Measurements from ENCODE around the gene TLCD3A. TPM values are rescaled to one million over a fixed set of nuclear protein-coding genes. Genes with fewer than 3 reads are reported as not detected.

The TLCD3A gene
- total and polyA plus RNA-seq, 3 experiments from 2014 or later: 5.2 to 12.1 (median 7.9) TPM

DNA sequence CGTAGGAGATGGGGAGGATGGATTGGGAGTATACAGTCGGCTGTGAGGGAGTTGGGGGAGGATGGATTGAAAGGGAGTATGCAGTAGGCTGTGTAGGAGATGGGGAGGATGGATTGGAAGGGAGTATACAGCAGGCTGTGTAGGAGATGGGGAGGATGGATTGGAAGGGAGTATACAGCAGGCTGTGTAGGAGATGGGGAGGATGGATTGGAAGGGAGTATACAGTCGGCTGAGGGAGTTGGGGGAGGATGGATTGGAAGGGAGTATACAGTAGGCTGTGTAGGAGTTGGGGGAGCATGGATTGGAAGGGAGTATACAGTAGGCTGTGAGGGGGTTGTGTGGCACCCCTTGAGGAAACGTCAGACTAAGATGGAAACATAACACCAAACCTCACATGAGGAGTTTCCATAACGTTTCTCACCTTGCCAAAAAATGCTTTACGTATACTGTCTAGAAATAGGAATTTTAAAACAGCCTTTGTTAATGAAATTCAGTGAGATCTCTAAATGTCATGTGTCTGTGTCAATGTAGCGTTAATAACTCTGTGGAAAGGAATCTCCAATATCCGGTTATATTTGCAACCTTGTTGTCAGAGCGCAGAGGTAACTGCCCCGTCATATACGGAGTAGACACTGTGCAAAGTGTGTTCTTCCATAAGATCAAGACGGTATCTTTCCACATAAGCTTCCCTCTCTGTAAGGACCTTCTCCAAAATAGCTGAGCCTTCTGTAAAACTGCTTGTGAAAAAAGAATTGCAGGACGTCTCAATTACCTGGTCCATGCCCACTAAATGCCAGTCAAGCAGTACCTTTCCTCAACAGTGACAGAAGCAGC lies 11.5 kb upstream of the TLCD3A start:
- no peak overlapping the region for H3K4me3 ChIP-seq (ENCODE audit: low read length)
- Mint-ChIP-seq H3K9me3 (no peaks in the 10 kb centered on the region), H3K27ac (no peak overlapping the region), H3K27me3 (no peaks in the 10 kb centered on the region), H3K4me1 (peaks cover 0 to 6% (median 3%) of the 10 kb centered on the region in 3 donors), H3K4me3 (peak overlapping the region in 1 of 7 donors; percentile 32), H3K36me3 (peaks cover 0 to 1% (median 0%) of the 10 kb centered on the region in 3 donors)
- H3K4me1 ChIP-seq (ENCODE audit: insufficient read depth, low read length): no peaks in the 10 kb centered on the region
- DNase-seq: no peak
- no peak overlapping the region for H3K27ac ChIP-seq (ENCODE audit: low read depth, low read length)
- no peaks in the 10 kb centered on the region for H3K27me3 ChIP-seq (ENCODE audit: insufficient read depth, low read length, poor library complexity, severe bottlenecking)
- ChIA-PET CTCF (no interaction called here), POLR2A (no interaction called here)
- H3K36me3 ChIP-seq (ENCODE audit: insufficient read depth, low read length): no peaks in the 10 kb centered on the region
- no peaks in the 10 kb centered on the region for H3K9me3 ChIP-seq (ENCODE audit: low read length)

DNA sequence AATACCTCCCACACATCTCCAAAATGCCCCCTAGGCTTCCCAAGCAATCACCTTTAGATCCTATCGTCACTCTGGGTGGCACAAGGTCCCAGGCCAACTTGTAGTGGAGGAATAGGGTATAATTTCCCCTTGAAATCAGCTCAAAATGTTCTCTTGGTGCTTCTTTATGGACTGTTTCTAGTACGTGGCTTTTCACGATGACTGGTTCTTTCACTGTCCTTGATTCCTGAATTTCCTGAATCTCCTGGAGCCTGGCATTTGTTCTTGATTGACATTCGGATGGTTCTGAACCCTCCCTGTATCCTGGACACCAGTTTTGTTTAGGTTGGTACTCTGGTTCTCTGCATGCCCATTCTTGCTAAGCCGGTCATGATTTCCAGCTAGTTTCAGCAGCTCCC lies 10.9 kb upstream of the TLCD3A start:
- DNase-seq: no peak
- Histone ChIP-seq H3K36me3 (ENCODE audit: insufficient read depth, low read length) (no peaks in the 10 kb centered on the region), H3K27ac (ENCODE audit: low read depth, low read length) (no peak overlapping the region), H3K4me3 (ENCODE audit: low read length) (no peak overlapping the region), H3K4me1 (ENCODE audit: insufficient read depth, low read length) (no peaks in the 10 kb centered on the region), H3K27me3 (ENCODE audit: insufficient read depth, low read length, poor library complexity, severe bottlenecking) (no peaks in the 10 kb centered on the region), H3K9me3 (ENCODE audit: low read length) (no peaks in the 10 kb centered on the region)
- ChIA-PET POLR2A (no interaction called here), CTCF (no interaction called here)
- Mint-ChIP-seq H3K27me3 (no peaks in the 10 kb centered on the region), H3K9me3 (no peaks in the 10 kb centered on the region), H3K36me3 (peaks cover 0 to 1% (median 0%) of the 10 kb centered on the region in 3 donors), H3K27ac (no peak overlapping the region), H3K4me1 (peaks cover 0 to 3% (median 3%) of the 10 kb centered on the region in 3 donors), H3K4me3 (peak overlapping the region in 1 of 7 donors; percentile 32)

DNA sequence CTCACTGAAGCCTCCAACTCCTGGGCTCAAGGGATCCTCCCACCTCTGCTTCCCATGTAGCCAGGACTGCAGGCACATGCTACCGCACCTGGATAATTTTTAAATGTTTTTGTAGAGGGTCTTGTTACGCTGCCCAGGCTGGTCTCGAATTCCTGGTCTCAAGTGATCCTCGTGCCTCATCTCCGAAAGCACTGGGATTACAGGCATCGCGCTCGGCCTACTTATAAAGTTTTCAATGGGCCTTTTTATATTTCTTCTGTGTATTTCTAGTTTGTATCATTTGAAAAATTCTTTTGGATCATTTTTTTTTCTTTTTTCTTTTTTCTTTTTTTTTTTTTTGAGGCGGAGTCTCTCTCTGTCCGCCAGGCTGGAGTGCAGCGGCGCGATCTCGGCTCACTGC lies 7.3 kb upstream of the TLCD3A start:
- Histone ChIP-seq H3K9me3 (ENCODE audit: low read length) (no peaks in the 10 kb centered on the region), H3K4me1 (ENCODE audit: insufficient read depth, low read length) (no peaks in the 10 kb centered on the region), H3K27ac (ENCODE audit: low read depth, low read length) (no peak overlapping the region), H3K4me3 (ENCODE audit: low read length) (no peak overlapping the region), H3K27me3 (ENCODE audit: insufficient read depth, low read length, poor library complexity, severe bottlenecking) (no peaks in the 10 kb centered on the region), H3K36me3 (ENCODE audit: insufficient read depth, low read length) (no peaks in the 10 kb centered on the region)
- no peak overlapping the region for H3K4me3 Mint-ChIP-seq
- H3K27ac Mint-ChIP-seq: no peak overlapping the region
- DNase-seq: no peak
- POLR2A ChIA-PET: no interaction called here
- H3K9me3 Mint-ChIP-seq: no peaks in the 10 kb centered on the region
- no peaks in the 10 kb centered on the region for H3K36me3 Mint-ChIP-seq
- H3K27me3 Mint-ChIP-seq: peaks cover 0 to 2% of the 10 kb centered on the region in 2 donors
- CTCF ChIA-PET: no interaction called here
- no peaks in the 10 kb centered on the region for H3K4me1 Mint-ChIP-seq

DNA sequence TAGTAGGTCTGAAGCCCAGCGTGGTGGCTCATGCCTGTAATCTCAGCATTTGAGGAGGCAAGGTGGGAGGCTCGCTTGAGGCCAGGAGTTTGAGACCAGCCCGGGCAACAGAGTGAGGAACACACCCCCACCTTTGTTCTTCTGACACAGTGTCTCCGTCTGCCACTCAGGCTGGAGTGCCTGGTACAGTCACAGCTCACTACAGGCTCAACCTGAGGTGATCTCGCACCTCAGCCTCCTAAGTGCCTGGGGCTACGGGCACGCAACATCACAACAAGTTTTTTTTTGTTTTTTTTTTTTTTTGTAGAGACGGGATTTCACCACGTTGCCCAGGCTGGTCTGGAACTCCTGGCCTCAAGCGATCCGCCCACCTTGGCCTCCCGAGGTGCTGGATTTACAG lies 6.7 kb upstream of the TLCD3A start:
- H3K4me1 ChIP-seq (ENCODE audit: insufficient read depth, low read length): no peaks in the 10 kb centered on the region
- Mint-ChIP-seq H3K4me1 (no peaks in the 10 kb centered on the region), H3K4me3 (no peak overlapping the region), H3K27ac (no peak overlapping the region), H3K9me3 (no peaks in the 10 kb centered on the region), H3K27me3 (peaks cover 0 to 2% of the 10 kb centered on the region in 2 donors), H3K36me3 (no peaks in the 10 kb centered on the region)
- no peaks in the 10 kb centered on the region for H3K9me3 ChIP-seq (ENCODE audit: low read length)
- no peaks in the 10 kb centered on the region for H3K27me3 ChIP-seq (ENCODE audit: insufficient read depth, low read length, poor library complexity, severe bottlenecking)
- POLR2A ChIA-PET: no interaction called here
- no peaks in the 10 kb centered on the region for H3K36me3 ChIP-seq (ENCODE audit: insufficient read depth, low read length)
- no peak for DNase-seq
- CTCF ChIA-PET: no interaction called here
- no peak overlapping the region for H3K4me3 ChIP-seq (ENCODE audit: low read length)
- no peak overlapping the region for H3K27ac ChIP-seq (ENCODE audit: low read depth, low read length)

DNA sequence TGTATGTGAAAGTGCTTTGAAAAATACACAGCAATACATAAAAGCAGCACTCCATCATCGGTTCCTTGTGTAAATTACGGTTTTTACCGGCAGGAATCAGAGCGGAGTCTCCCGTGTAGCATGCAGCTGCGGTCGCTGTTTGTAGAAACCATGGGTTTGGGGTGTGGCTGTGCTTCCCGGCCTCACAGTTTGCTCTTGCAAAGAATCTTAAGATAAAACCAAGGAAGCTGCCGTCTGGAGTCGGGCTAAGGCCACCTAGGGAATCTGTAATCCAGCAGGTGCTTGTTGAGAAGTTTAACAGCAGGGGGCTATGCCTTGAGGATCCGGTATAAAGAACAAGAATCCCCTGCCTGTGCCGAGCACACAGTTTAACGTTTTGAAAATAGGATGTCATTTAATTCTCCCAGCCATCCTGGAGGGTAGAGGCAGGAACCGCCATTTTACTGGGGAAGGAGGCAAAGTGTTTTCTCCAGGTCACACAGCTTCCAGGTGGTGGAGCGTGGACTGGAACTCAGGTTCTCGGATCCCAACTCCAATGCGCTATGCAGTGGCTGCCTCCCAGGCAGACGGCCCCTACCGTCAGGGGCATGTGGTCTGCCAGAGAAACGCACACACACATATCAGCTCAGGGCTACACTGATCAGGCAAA lies 6.0 kb upstream of the TLCD3A start:
- DNase-seq: no peak
- Histone ChIP-seq H3K27me3 (ENCODE audit: insufficient read depth, low read length, poor library complexity, severe bottlenecking) (no peaks in the 10 kb centered on the region), H3K4me1 (ENCODE audit: insufficient read depth, low read length) (peaks cover under 1% of the 10 kb centered on the region), H3K4me3 (ENCODE audit: low read length) (no peak overlapping the region), H3K27ac (ENCODE audit: low read depth, low read length) (no peak overlapping the region), H3K36me3 (ENCODE audit: insufficient read depth, low read length) (no peaks in the 10 kb centered on the region), H3K9me3 (ENCODE audit: low read length) (no peaks in the 10 kb centered on the region)
- Mint-ChIP-seq H3K4me1 (peaks cover 0 to 2% (median 2%) of the 10 kb centered on the region in 3 donors), H3K36me3 (no peaks in the 10 kb centered on the region), H3K27ac (no peak overlapping the region), H3K9me3 (no peaks in the 10 kb centered on the region), H3K4me3 (no peak overlapping the region), H3K27me3 (peaks cover 0 to 2% of the 10 kb centered on the region in 2 donors)
- CTCF ChIA-PET: no interaction called here
- POLR2A ChIA-PET: no interaction called here

DNA sequence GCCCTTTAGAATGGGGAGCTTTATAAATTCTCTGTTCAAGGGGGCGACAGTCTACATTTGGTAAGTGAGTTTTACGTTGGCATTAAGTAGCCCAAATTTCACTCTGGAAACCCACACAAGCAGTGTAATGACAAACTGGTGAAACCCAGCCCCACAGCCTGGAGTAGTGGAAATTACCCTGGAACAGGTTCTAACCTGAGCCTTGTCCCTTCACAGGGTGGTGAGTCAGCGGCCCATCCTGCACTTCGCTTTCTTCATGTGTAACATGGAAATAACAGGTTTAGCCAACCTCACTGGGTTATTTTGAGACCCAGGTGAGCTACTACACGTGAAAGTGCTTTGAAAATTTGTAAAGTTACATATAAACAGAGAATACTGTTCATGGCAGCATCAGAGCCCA lies 3.5 kb upstream of the TLCD3A start:
- no peaks in the 10 kb centered on the region for H3K27me3 ChIP-seq (ENCODE audit: insufficient read depth, low read length, poor library complexity, severe bottlenecking)
- H3K27ac Mint-ChIP-seq: peak overlapping the region in 1 of 8 donors; percentile 9
- ChIA-PET CTCF (no interaction called here), POLR2A (no interaction called here)
- H3K4me1 ChIP-seq (ENCODE audit: insufficient read depth, low read length): peaks cover 5% of the 10 kb centered on the region
- peaks cover 0 to 3% of the 10 kb centered on the region in 2 donors for H3K27me3 Mint-ChIP-seq
- no peaks in the 10 kb centered on the region for H3K36me3 ChIP-seq (ENCODE audit: insufficient read depth, low read length)
- H3K4me3 Mint-ChIP-seq: peak overlapping the region in 3 of 7 donors; percentile 26 to 65 (median 27)
- H3K27ac ChIP-seq (ENCODE audit: low read depth, low read length): no peak overlapping the region
- no peaks in the 10 kb centered on the region for H3K9me3 Mint-ChIP-seq
- no peak for DNase-seq
- peaks cover 9 to 14% (median 10%) of the 10 kb centered on the region in 3 donors for H3K4me1 Mint-ChIP-seq
- no peaks in the 10 kb centered on the region for H3K36me3 Mint-ChIP-seq
- no peaks in the 10 kb centered on the region for H3K9me3 ChIP-seq (ENCODE audit: low read length)
- no peak overlapping the region for H3K4me3 ChIP-seq (ENCODE audit: low read length)

DNA sequence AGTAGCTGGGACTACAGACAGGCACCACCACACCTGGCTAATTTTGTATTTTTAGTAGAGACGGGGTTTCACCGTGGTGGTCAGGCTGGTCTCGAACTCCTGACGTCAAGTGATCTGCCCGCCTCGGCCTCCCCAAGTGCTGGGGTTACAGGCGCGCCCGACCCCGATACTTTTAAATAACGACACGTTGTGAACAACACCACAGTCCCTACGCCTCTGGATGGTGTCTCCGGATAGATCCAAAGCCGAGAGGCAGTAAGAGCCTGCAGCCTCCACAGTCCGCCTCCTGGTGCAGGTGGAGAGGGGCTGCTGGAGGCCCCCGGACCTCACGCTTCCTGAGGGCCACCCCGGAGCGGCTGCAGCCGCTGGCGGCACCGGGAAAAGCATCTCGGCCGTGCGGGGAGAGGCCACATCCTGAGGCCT lies 741 bp upstream of the TLCD3A start:
- peak in 1 of 5 donors; percentile 8 for DNase-seq
- ChIA-PET POLR2A (no interaction called here), CTCF (no interaction called here)
- Mint-ChIP-seq H3K36me3 (no peaks in the 10 kb centered on the region), H3K4me1 (peaks cover 11 to 19% (median 12%) of the 10 kb centered on the region in 3 donors), H3K27me3 (peaks cover 0 to 3% of the 10 kb centered on the region in 2 donors), H3K4me3 (peak overlapping the region; percentile 57 to 82 (median 72)), H3K9me3 (no peaks in the 10 kb centered on the region), H3K27ac (peak overlapping the region in 2 of 8 donors; percentile 23 to 78)
- Histone ChIP-seq H3K4me3 (ENCODE audit: low read length) (peak overlapping the region; percentile 34), H3K27ac (ENCODE audit: low read depth, low read length) (peak overlapping the region; percentile 43), H3K36me3 (ENCODE audit: insufficient read depth, low read length) (no peaks in the 10 kb centered on the region), H3K27me3 (ENCODE audit: insufficient read depth, low read length, poor library complexity, severe bottlenecking) (no peaks in the 10 kb centered on the region), H3K9me3 (ENCODE audit: low read length) (no peaks in the 10 kb centered on the region), H3K4me1 (ENCODE audit: insufficient read depth, low read length) (peaks cover 5% of the 10 kb centered on the region)
